PC-3 (cell line): ENCODE data around the gene OR4D1. TPM values are rescaled to one million over a fixed set of nuclear protein-coding genes. Genes with fewer than 3 reads are reported as not detected.

ENCODE experiments used
- ATAC-seq: fragments of 200-7000 bp; cut with Tn5 transposase; 2 replicates; pipeline ENCODE4 v1.9.1; 2020; ENCODE audit warnings: mild to moderate bottlenecking, moderate library complexity
- BruUV-seq: library from RNA; stranded (reverse); fragments of 400-500 nt; replicated peaks from 2 replicates; lab custom pipeline; 2021; lab: Mats Ljungman, UMichigan
- CTCF ChIA-PET: fragments of 300-600 bp; sonication (Branson Sonifier 250); formaldehyde crosslinking; loops from one replicate; lab custom pipeline; 2022; ENCODE audit warnings: antibody characterized with exemption; lab: Charles Lee
- POLR2A ChIA-PET: fragments of 300-600 bp; sonication (Branson Sonifier 250); formaldehyde crosslinking; loops from one replicate; lab custom pipeline; 2022; ENCODE audit warnings: antibody characterized with exemption; ENCODE audit not compliant: unreplicated experiment; lab: Charles Lee
- DNase-seq: peaks from one replicate; pipeline ENCODE4 v3.0.0-alpha.2; 2015
- H2AFZ ChIP-seq: fragments of 300-600 bp; sonication (generic); 2 replicates; pipeline ENCODE4 v1.6.0; 2016; ENCODE audit warnings: antibody characterized with exemption, low read length
- H3F3A ChIP-seq: fragments of 300-600 bp; sonication (generic); one replicate; pipeline ENCODE4 v1.6.0; 2017; ENCODE audit warnings: antibody characterized with exemption, low read length, control low read depth, mild to moderate bottlenecking; ENCODE audit not compliant: unreplicated experiment
- H3K27ac ChIP-seq: fragments of 300-600 bp; sonication (generic); 2 replicates; pipeline ENCODE4 v1.5.1; 2016; ENCODE audit warnings: mild to moderate bottlenecking, low read length
- H3K27me3 ChIP-seq: fragments of 300-600 bp; sonication (generic); 2 replicates; pipeline ENCODE4 v1.6.1; 2016; ENCODE audit warnings: low read length, mixed read lengths
- H3K36me3 ChIP-seq: fragments of 300-600 bp; sonication (generic); 2 replicates; pipeline ENCODE4 v1.6.1; 2016; ENCODE audit warnings: low read depth, mixed run types, low read length, mixed read lengths
- H3K4me1 ChIP-seq: fragments of 300-600 bp; sonication (generic); 2 replicates; pipeline ENCODE4 v1.5.1; 2016; ENCODE audit warnings: low read length; ENCODE audit not compliant: insufficient read depth
- H3K4me2 ChIP-seq: fragments of 300-600 bp; sonication (generic); 2 replicates; pipeline ENCODE4 v1.6.0; 2016; ENCODE audit warnings: low read length
- H3K4me3 ChIP-seq: fragments of 300-600 bp; sonication (generic); 2 replicates; pipeline ENCODE4 v1.5.1; 2016; ENCODE audit warnings: mild to moderate bottlenecking, low read length, mixed read lengths
- H3K79me2 ChIP-seq: fragments of 300-600 bp; sonication (generic); 2 replicates; pipeline ENCODE4 v1.6.1; 2017; ENCODE audit warnings: low read length, mixed read lengths
- H3K9ac ChIP-seq: fragments of 300-600 bp; sonication (generic); 2 replicates; pipeline ENCODE4 v1.6.0; 2016; ENCODE audit warnings: mild to moderate bottlenecking, low read length
- H3K9me2 ChIP-seq: fragments of 300-600 bp; sonication (generic); replicated peaks from 2 replicates; pipeline ENCODE4 v1.6.1; 2016; ENCODE audit warnings: mixed run types, low read length, mixed read lengths
- H3K9me3 ChIP-seq: fragments of 300-600 bp; sonication (generic); 2 replicates; pipeline ENCODE4 v1.6.1; 2016; ENCODE audit warnings: low read length, mixed read lengths
- H4K20me1 ChIP-seq: fragments of 300-600 bp; sonication (generic); 2 replicates; pipeline ENCODE4 v1.6.1; 2016; ENCODE audit warnings: low read length, mixed read lengths
- EZH2 ChIP-seq: fragments of 300-600 bp; sonication (generic); IDR thresholded peaks from one replicate; pipeline ENCODE4 v1.6.1; 2017; ENCODE audit warnings: antibody characterized with exemption, mild to moderate bottlenecking, low read length; ENCODE audit not compliant: unreplicated experiment
- EZH2phosphoT487 ChIP-seq: fragments of 300-600 bp; sonication (generic); IDR thresholded peaks from 2 replicates; pipeline ENCODE4 v1.6.1; 2018; ENCODE audit warnings: mild to moderate bottlenecking, antibody characterized with exemption, low read length, borderline replicate concordance
- intact Hi-C: fragments of 100-400 bp; cut with micrococcal nuclease; formaldehyde crosslinking; loops from 2 replicates; pipeline ENCODE4 v1.9.0; 2023
- total RNA-seq: library from RNA; depleted of rRNA; stranded (reverse); fragments of >200 nt; gene quantifications from 2 replicates; pipeline ENCODE4 v1.2.3, GENCODE V29; 2014
- TF ChIP-seq, protein P1 (sequence below): fragments of 300-600 bp; sonication (generic); conservative IDR thresholded peaks from 2 replicates; pipeline ENCODE4 v1.5.1; 2017; ENCODE audit warnings: antibody characterized with exemption, low read depth, mild to moderate bottlenecking, low read length

The OR4D1 gene
- total RNA-seq, 1 experiment from 2014 or later: not detected

DNA sequence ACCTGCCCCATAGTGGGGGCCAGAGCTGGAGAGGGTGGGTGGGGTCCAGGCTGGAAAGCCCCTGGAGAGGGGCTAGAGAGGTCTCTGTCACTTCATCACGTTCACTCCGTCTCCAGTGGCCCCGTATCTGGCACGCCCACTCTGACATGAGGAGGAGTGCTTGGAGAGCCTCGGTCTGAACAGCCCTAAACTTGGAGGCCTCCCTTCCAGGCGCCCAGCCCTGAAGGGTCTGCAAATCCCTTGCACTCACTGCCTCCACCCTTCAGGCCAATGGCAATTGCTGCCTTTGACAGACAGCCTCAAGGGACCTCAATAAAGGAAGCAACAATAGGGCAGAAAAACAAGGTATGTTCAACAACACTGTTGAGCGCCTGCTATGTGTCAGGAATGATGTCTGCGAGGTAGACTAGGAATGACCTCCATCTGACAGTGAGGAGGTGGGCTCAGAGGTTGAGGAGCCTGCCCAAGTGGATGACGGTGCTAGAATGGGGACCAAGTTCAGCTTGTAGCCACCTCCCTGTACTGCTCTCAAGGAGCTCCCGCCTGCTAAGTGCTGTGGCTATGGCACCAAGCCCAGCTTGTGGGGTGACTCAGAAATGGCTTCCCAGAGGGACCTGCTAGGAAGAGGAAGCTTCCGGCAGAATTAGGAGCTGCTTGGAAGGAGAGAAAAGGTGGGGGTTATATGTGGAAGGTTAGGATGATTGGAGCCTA, 41.4 kb downstream of the OR4D1 start:
- Histone ChIP-seq H3F3A (no peaks in the 10 kb centered on the region), H4K20me1 (no peaks in the 10 kb centered on the region), H3K27me3 (peaks cover 8% of the 10 kb centered on the region; the same call in 1 of the 2 replicates), H3K4me1 (peaks cover 14% of the 10 kb centered on the region), H3K36me3 (no peaks in the 10 kb centered on the region), H2AFZ (no peak overlapping the region), H3K4me3 (no peak overlapping the region), H3K9ac (no peak overlapping the region), H3K4me2 (peak overlapping the region; percentile 40), H3K9me3 (no peaks in the 10 kb centered on the region), H3K9me2 (no peaks in the 10 kb centered on the region), H3K79me2 (no peaks in the 10 kb centered on the region), H3K27ac (no peak overlapping the region)
- ChIA-PET CTCF (interaction anchor here (0.6 to 1.0 kb wide), 2 partner anchors 21 to 228 kb away, joined by 3 to 4 read pairs; partner anchors contain the start of gene RNF43), POLR2A (no interaction called here)
- TF ChIP-seq, protein P1, sequence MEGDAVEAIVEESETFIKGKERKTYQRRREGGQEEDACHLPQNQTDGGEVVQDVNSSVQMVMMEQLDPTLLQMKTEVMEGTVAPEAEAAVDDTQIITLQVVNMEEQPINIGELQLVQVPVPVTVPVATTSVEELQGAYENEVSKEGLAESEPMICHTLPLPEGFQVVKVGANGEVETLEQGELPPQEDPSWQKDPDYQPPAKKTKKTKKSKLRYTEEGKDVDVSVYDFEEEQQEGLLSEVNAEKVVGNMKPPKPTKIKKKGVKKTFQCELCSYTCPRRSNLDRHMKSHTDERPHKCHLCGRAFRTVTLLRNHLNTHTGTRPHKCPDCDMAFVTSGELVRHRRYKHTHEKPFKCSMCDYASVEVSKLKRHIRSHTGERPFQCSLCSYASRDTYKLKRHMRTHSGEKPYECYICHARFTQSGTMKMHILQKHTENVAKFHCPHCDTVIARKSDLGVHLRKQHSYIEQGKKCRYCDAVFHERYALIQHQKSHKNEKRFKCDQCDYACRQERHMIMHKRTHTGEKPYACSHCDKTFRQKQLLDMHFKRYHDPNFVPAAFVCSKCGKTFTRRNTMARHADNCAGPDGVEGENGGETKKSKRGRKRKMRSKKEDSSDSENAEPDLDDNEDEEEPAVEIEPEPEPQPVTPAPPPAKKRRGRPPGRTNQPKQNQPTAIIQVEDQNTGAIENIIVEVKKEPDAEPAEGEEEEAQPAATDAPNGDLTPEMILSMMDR: no peak
- TF ChIP-seq EZH2phosphoT487 (no peak), EZH2 (no peak)
- intact Hi-C loops: loop anchor here (10.0 kb wide), 1 partner anchor 585 kb away; no protein-coding TSS in a partner anchor
- no TSS peak for BruUV-seq
- ATAC-seq (peak; percentile 99), DNase-seq (peak; percentile 98)

DNA sequence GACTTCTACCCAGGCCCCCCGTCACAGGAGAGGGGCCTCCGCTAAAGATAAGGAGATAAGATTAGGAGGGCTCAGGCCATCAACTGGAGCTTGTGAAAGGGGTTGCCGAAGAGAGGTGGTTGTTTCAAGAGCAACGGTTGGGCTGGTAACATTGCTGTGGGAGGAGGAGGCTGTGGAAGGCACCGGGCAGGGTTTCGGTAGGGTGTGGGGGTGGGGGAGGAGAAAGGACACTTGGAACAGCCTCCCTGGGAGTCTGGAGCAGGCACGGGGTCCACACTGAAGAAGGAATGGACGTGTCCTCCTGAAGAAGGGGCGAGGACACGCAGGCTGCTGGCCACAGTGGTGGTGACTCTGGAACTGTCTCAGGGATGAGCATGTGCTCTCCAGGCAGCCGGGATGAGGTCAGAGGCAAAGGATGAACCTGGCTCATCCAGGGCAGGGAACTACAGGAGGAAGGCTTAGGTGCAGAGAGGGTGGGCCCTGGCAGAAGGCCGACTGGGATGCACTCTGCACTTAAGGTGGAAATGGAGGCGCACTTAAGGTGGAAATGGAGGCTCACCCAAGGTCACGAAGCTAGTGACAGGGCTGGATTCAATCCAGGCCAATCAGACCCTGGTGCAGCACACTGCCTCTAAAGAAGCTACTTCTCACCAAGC, 43.2 kb downstream of the OR4D1 start:
- ATAC-seq (no peak), DNase-seq (no peak)
- H3K4me1 ChIP-seq: peaks cover 11% of the 10 kb centered on the region
- no peaks in the 10 kb centered on the region for H3K36me3 ChIP-seq
- H3K9me3 ChIP-seq: no peaks in the 10 kb centered on the region
- POLR2A ChIA-PET: no interaction called here
- CTCF ChIA-PET: no interaction called here
- H3K27me3 ChIP-seq: peaks cover 8% of the 10 kb centered on the region; the same call in 1 of the 2 replicates
- H4K20me1 ChIP-seq: no peaks in the 10 kb centered on the region
- no peak for TF ChIP-seq EZH2phosphoT487
- TF ChIP-seq EZH2: no peak
- TF ChIP-seq, protein P1: no peak
- H3F3A ChIP-seq: no peaks in the 10 kb centered on the region
- intact Hi-C loops: no loop called here
- H3K79me2 ChIP-seq: no peaks in the 10 kb centered on the region
- no TSS peak for BruUV-seq
- H3K4me3 ChIP-seq: no peak overlapping the region
- H3K9me2 ChIP-seq: no peaks in the 10 kb centered on the region
- H2AFZ ChIP-seq: no peak overlapping the region
- H3K4me2 ChIP-seq: no peak overlapping the region
- no peak overlapping the region for H3K9ac ChIP-seq
- no peak overlapping the region for H3K27ac ChIP-seq

DNA sequence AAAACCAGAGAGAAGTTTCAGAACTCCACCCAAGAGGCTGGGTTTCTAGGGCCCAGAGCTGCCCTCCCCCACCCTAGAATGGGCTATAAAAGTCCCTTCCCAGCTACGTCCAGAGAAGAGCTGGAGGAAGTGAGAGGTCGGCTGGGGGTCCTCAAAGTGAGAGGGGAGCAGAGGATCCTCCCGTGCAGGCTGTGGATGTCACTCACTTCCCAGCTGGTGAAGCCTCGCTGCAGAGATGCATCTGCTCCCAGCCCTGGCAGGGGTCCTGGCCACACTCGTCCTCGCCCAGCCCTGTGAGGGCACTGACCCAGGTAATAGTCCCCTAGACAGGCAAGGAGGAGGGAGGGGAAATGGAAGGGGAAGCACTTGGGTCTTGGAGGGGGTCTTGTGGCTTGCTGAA, 44.4 kb downstream of the OR4D1 start, which contains the start of gene EPX:
EPX (plus strand) TSS at position 115 of the 400 bp plus-strand sequence; CDS start at position 236, 121 bp downstream.
- POLR2A ChIA-PET: no interaction called here
- DNase-seq: no peak
- intact Hi-C loops: no loop called here

More for the DNA sequence above, 44.4 kb downstream of the OR4D1 start, which contains the start of gene EPX:
- Histone ChIP-seq H3K4me1 (peaks cover 11% of the 10 kb centered on the region), H3F3A (no peaks in the 10 kb centered on the region), H3K4me3 (no peak within 1 kb of the TSS), H2AFZ (no peak within 1 kb of the TSS), H3K9ac (no peak within 1 kb of the TSS), H3K9me3 (no peaks in the 10 kb centered on the region), H3K27me3 (peaks cover 6% of the 10 kb centered on the region; the same call in 1 of the 2 replicates), H4K20me1 (no peaks in the 10 kb centered on the region), H3K9me2 (no peaks in the 10 kb centered on the region), H3K36me3 (no peaks in the 10 kb centered on the region), H3K79me2 (no peaks in the 10 kb centered on the region), H3K4me2 (no peak within 1 kb of the TSS), H3K27ac (no peak within 1 kb of the TSS)
- CTCF ChIA-PET: no interaction called here
- TF ChIP-seq EZH2 (no peak), EZH2phosphoT487 (no peak)
- TF ChIP-seq, protein P1: no peak
- no peak for ATAC-seq
- BruUV-seq: no TSS peak
